Epidermal melanocyte (primary cell): ENCODE results near the gene TAF1.
"Not testable (repeated sequence)": the region's sequence is repeated elsewhere in the genome, so short reads cannot be mapped to it uniquely, and the experiment has no call there.

Experiments used
- DNase-seq: peaks from one replicate; pipeline ENCODE4 v3.0.0; 2011; ENCODE audit warnings: low spot score; ENCODE audit not compliant: insufficient read length

Gene TAF1

DNA sequence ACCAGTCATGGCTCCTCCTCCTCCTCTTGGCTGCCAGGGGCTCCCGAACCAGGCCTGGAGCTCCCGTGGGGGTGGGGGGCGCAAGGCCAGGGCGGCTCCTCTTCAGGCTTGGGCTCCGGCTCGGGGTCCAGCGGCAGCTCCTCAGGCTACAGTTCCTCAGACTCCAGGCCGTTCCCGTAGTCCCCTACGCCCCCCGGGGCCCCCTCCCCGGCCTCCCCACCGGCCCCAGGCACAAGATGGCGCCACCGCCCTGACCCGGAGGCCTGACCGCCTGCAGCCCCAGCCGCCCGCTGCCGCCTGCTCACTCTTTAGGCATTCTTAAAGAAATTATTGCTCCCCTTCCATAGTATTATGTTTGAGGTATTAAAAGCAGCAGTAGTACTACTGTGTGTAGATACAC lies 54.5 kb downstream of the TAF1 start:
- DNase-seq: no peak

DNA sequence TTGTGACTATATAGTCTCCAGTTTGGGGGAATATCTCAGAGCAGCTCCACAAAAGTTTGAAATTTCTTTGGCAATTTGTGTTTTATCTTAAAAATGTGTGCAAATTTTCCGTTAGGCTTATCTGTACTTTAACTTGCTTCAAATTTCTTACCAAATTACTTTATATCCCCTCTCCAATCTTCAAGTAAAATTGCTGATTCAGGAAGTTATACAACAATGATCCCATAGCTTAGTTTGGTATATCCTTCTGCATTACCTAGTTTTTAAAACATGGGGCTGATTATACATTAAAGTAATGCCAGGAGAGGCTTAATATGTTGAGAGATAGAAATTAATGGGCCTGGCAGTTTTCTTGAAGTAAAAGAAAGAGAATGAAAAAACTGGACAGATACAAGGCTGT lies 66.6 kb downstream of the TAF1 start:
- DNase-seq: no peak

DNA sequence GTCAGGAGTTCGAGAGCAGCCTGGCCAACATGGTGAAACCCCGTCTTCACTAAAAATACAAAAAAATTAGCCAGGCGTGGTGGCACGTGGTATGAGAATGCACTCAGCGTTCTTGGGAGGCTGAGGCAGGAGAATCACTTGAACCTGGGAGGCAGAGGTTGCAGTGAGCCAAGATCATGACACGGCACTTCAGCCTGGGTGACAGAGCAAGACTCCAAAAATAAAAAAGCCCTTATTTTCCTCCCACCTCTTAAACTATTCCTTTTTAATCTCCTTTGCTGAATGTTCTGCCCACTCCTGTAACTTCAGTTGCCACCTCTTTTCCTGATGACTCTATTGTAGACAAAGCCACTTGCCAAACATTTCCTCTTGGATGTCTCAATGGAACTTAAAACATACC lies 72.6 kb downstream of the TAF1 start:
- no peak for DNase-seq

DNA sequence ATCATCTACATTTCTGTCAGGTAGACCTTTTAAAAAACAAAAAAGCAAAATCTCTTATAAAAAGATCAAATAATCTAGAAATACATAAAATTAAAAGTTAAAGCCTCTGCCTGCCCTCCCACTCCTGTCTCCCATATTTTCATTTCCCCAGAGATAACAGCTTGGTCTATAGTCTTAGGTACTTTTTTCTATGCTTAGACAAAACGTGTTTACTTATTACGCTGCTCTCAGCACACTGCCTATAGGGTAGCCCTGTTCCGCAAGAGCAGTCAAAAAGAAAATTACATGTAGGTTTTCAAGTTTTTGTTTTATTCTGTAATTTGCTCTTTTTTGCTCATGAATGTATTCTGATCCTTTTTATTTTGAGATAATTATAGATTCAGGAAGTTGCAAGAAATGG lies 73.3 kb downstream of the TAF1 start:
- DNase-seq: no peak

DNA sequence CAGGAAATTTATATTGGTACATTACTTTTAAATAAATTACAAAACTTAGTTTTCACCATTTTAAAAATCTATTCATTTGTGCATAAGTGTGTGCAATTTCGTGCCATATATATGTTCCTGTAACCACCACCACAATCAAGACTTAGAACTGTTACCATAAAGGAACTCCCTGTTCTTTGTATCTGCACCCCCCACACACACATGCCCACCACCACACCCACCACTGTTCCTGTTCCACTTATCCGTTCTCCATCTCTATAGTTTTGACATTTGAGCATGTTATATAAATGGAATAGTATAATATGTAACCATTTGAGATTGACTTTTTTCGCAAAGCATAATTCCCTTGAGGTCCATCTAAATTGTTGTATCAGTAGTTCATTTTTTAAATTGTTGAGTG lies 73.7 kb downstream of the TAF1 start:
- DNase-seq: no peak

DNA sequence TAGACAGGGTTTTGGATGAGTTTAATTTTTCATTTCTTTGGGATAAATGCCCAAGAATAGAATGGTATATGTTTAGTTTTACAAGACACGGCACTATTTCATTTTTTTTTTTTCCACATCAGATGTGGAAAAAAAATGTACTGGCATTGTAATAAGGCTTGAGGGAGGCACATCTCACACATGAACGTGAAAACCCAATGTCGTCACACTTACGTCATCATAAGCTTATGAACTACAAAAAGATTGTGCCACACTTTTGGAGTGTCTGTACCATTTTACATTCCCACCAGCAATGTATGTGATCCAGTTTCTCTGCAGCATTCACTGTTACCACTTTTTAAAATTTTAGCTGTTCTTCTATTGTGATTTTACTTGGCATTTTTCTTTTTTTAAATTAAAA lies 74.2 kb downstream of the TAF1 start:
- no peak for DNase-seq

DNA sequence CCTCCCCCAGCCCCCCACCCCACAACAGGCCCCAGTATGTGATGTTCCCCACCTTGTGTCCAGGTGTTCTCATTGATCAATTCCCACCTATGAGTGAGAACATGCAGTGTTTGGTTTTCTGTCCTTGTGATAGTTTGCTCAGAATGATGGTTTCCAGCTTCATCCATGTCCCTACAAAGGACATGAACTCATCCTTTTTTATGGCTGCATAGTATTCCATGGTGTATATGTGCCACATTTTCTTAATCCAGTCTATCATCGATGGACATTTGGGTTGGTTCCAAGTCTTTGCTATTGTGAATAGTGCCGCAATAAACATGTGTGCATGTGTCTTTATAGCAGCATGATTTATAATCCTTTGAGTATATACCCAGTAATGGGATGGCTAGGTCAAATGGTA lies 75.7 kb downstream of the TAF1 start:
- DNase-seq: not testable (repeated sequence)

DNA sequence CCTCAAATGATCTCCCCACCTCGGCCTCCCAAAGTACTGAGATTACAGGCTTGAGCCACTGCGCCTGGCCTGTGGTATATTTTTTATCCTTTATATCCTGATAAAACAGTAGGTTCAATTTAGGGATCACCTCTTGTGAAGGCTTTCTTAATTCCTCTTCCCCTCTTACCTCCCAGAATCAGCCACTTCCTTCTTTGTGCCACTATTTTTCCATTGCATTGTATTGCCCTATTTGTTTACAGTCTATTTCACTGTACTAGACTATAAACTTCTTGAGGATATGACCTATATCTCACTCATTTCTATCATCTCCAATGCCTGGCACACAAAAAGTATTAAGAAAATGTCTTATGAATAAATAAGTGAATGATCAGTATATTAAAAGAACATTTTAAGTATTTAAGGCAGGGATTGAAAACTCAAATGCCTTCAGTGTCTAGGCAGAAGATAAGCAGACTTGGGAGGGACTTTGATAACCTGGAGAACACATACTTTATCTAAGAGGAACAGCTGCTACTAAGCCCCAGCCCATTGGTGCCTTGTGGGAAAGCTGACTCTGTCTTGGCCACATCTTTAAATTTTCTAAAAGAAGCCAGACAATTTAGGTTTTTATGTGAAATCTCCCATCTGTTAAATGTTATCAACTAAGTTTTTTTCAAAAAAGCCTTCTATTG lies 84.4 kb downstream of the TAF1 start:
- DNase-seq: no peak

DNA sequence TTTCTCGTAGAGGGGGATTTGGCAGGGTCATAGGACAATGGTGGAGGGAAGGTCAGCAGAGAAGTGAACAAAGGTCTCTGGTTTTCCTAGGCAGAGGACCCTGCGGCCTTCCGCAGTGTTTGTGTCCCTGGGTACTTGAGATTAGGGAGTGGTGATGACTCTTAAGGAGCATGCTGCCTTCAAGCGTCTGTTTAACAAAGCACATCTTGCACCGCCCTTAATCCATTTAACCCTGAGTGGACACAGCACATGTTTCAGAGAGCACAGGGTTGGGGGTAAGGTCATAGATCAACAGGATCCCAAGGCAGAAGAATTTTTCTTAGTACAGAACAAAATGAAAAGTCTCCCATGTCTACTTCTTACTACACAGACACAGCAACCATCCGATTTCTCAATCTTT lies 85.4 kb downstream of the TAF1 start:
- not testable (repeated sequence) for DNase-seq

DNA sequence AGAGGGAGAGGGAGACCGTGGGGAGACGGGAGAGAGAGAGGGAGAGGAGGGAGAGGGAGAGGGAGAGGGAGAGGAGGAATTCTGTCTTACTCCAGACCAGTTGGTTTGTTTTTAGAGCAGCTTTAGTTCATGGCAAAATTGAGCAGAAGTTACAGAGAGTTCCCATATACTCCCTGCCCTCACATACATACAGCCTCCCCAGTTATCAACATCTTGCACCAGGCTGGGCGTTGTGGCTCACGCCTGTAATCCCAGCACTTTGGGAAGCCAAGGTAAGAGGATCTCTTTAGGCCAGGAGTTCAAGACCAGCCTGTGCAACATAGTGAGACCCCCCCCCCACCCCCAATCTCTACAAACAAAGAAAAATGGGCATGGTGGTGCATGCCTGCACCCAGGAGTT lies 86.9 kb downstream of the TAF1 start:
- DNase-seq: no peak

DNA sequence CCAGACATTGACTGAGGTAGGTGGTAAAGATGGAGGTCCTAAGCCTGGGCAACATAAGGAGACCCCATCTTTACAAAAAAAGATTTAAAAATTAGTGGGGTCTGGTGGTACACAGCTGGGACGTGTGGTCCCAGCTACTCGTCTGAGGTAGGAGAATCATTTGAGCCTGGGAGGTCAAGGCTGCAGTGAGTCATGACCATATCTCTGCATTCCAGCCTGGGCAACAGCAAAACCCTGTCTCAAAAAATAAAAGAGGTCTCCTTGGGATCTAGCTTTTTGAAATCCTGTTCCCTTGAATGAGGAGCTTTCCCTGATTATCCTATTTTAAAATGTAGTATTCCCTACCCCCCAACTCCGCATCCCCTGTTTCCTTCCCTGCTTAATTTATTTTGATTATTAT lies 88.1 kb downstream of the TAF1 start:
- no peak for DNase-seq

DNA sequence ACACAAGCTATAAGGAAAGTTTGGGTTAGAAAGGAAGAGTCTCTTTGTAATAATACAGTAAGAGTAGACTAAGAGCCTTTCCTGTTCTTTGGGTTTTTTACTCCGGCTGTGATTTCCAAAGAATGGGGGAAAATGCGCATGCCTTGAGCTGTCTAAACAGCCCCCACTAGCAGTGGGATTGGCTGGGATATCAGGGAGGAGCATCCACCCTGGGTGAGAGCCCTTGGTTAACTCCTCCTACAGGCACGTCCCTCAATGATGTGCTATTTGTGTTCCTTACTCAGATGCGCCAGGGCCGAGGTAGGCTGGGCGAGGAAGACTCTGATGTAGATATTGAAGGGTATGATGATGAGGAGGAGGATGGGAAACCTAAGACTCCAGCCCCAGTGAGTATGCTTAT lies 92.7 kb downstream of the TAF1 start:
- DNase-seq: no peak

DNA sequence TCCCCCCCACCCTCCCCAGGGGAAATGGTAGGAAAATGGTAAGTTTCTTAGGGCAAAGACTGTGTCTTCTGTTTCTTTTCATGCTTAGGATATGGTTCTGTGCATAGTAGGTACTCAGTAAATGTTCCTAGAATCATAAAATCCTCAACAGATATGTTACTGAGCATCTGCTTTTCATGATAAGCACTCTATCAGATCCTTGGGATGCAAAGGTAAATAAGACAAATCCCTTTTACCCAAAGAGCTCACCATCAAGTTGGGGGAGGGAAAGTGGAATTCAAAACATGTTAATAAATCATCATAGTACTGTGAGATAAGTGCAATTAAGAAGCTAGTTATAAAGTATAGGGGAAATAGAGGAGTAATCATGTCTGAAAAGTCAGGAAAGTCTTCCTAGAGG lies 98.8 kb downstream of the TAF1 start:
- DNase-seq: no peak

DNA sequence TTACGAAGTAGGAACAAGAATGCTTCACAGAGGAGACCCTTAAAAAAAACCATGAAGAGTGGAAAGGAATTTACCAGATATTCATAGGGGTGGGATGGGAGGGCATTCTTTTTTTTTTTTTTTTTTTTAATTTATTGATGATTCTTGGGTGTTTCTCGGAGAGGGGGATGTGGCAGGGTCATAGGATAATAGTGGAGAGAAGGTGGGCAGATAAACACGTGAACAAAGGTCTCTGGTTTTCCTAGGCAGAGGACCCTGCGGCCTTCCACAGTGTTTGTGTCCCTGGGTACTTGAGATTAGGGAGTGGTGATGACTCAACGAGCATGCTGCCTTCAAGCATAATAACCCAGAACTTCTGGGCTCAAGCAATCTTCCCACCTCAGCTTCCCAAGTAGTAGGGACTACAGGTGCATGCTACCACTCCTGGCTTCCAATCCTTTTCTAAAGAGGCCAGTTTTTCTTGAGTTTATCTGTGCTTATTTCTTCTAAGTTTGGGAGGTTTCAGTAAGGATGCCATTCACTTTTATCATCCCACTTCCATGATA lies 100.9 kb downstream of the TAF1 start:
- no peak for DNase-seq

DNA sequence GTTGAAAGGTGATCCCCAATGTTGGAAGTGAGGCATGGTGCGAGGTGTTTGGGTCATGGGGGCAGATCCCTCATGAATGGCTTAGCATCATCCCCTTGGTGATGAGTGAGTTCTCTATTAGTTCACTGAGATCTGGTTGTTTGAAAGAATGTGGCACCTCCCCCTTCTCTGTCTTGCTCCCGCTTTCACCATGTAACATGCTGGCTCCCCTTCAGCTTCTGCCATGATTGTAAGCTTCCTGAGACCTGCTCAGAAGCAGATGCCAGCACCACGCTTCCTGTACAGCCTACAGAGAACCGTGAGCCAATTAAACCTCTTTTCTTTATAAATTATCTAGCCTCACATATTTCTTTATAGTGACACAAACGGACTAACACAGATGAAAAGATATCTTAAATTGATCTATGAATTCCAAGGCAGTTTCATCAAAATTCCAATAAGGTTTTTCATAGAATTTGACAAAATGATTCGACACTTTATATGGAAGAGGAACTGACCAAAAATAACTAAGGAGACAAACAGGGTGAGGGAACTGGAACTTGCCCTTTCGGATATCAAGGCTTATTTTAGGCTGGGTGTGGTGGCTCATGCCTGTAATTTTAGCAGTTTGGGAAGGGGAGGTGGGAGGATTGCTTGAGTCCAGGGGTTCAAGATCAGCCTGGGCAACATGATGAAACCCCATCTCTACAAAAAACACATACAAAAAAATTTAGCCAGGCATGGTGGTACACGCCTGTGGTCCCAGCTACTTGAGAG lies 109.8 kb downstream of the TAF1 start:
- no peak for DNase-seq

DNA sequence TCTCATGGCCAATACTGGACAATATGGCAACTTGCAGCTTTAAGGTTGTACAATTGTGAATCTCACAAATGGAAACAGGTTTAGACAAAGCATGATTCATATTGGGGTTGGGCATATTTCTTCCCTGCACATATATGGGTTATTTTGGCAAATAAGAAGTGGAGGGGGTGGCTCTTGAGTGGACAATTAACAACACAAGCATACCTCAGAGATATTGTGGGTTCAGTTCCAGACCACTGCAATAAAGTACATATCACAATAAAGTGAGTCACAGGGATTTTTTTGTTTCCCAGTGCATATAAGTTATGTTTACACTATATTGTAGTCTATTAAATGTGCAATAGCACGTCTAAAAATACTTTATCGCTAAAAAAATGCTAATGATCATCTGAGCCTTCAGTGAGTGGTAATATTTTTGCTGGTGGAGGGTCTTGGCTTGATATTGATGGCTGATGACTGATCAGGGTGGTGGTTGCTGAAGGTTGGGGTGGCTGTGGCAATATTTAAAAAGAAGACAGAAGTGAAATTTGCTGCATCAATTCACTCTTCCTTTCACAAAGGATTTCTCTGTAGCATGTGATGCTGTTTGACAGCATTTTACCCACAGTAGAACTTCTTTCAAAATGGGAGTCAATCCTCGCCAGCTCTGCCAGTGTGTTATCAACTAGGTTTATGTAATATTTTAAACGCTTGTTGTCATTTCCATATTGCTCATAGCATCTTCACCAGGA lies 116.2 kb downstream of the TAF1 start:
- no peak for DNase-seq

DNA sequence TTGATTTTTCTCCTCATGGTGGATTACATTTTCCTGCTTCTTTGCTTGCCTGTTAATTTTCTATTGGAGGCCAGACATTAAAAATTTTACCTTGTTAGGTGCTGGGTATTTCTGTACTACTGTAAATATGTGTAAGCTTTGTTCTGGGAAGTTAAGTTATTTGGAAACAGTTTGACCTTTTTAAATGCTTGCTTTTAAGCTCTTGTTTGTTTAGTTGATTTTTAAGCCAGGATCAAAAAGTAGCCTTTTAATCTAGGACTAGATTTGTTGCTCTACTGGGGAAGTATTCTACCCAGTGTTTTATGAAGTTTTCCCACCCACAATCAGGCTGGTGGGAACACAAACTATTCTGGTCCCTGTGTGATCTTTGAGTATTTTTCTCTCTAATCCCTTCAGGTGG lies 121.7 kb downstream of the TAF1 start:
- no peak for DNase-seq

DNA sequence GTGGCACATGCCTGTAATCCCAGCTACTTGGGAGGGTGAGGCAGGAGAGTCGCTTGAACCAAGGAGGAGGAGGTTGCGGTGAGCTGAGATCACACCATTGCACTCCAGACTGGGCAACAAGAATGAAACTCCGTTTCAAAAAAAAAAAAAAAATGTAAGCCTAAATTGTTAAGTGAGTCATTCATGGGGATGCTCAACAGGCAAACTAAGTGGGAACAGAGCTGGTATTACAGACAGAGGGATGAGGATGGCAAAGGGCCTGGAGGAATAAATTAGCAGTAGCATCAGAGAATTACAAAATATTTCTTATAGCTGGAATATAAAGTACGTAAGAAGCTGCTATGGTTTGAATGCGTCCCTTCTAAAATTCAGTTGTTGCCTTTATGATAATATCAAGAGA lies 123.4 kb downstream of the TAF1 start:
- no peak for DNase-seq

DNA sequence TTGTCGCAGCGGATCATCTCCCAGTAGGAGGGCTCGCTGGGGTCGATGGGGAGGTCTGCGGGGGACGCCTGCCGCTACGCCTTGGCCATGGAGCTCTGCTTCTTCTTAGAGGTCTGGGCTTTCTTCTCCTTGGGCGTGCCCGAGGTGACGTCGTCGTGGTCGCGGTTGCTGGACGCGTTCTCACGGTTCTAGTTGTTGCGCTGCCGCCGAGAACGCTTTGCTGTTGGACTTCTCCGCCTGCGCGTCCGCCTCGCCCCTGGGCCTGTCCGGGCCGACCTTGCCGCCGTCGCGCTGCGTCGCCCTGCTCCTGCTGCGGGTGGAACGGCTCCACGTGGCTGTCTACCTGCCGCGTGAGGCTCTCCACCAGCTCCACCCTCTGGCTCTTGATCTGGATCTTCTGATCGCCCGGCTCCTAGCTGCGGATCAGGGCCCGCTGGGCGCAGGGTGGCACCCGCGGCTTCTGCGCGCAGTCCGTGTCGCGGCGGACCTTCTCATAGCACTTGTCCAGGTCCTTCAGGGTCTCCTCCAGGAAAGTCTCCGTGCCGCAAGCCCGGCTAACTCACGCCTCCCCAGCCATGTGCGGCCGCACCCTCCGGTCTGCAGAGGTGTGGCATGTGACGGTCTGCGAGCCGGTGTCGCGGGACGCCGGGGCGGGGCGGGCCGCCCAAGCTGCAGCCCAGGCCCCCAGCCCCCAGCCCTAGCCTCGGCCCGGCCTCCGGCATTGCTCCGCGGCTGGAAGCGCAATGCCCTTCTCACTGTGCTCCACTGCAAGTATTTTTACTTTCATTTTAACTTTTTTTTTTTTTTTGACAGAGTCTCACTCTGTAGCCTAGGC lies 126.3 kb downstream of the TAF1 start:
- no peak for DNase-seq

DNA sequence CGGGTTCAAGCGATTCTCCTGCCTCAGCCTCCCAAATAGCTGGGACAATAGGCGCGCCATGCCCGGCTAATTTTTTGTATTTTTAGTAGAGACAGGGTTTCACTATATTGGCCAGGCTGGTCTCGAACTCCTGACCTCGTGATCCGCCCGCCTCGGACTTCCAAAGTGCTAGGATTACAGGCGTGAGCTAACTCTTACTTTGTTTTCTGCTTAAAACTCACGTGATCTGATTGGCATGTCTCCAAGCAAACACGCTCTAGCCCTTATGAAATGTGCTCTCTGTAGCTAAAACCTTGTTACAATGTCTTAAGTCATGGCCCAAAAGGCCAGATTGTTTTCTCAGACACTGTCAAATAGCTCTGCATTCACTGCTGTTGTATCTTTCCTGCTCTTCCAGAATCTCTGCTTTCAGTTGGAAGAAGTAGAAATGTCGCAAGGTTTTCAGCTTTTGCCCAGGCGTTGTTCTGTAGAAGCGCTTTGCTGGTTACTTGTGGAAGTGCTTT lies 127.0 kb downstream of the TAF1 start:
- DNase-seq: no peak

DNA sequence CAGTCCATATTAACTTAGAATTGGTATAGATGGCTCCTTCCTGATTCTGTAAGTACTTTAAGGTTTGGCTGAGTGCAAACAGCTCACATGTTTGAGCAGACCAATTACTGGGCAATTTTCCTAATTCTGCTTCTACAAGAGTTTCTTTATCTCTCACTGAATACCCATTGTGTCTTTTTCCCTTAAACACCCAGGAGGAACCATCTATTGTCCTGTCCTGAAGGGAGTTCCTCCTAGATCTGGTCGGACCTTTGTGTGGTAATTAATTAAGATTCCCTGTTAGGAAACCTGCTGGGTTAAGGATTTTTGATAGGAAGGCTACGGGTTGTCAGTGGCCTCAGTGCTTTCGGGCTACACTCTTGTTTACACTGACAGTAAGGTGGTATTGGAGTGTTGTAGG lies 129.8 kb downstream of the TAF1 start:
- not testable (repeated sequence) for DNase-seq
